Gastroesophageal sphincter (tissue), 3 donors: ENCODE measurements around the gene PERCC1.

Experiments used
- POLR2AphosphoS5 ChIP-seq: sonication (generic); formaldehyde crosslinking; IDR thresholded peaks from one replicate; pipeline ENCODE4 v1.6.1; 2017; ENCODE audit warnings: antibody characterized with exemption
- TF ChIP-seq, protein P1 (sequence below), 4 experiments: fragments of 200-600 bp in 2 of 4; fragments of 450-650 bp in 2 of 4; sonication (generic) in 1 of 4; IDR thresholded peaks; one replicate each; pipeline ENCODE4 v1.5.1; 2017 to 2019; ENCODE audit warnings: antibody characterized with exemption in 4 of 4, mild to moderate bottlenecking in 2 of 4, moderate library complexity in 2 of 4

DNA sequence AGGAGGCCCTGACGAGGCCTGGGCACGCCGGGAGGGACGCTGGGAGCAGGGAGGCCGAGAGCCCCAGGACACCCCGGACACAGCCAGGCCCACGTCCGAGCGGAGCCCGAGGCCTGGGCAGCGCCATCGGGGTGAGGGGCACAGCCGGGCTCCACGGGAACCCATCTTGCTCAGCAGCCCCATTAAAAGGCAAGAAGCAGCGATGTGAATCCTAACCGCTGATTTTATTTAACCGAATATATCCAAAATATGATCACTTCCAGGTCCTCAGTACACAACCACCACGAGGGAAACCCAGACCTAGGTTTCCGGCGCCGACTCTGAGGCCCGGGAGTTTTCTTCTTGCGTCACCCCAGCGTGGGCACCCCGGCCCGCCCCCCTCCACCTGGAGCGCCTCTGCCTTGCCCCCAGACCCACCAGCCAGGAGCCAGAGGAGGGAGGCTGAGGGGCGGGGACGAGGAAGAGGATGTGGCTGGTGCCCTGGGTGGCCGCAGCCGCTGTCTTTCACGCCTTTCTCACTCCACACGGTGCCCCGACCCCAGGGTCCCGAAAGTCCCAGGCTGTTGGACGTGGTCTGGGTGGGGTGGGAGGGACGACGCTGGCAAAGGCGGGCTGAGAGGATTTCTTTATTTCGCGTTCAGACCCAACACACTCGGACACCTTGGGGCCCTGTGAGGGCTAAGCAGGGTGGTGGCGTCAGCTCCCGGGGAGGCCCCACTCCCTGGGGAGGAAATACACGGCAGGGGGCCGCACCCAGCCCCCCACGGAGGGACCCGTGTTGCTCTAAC is 14.0 kb downstream of the PERCC1 start:
- no peak for TF ChIP-seq POLR2AphosphoS5
- TF ChIP-seq, protein P1, sequence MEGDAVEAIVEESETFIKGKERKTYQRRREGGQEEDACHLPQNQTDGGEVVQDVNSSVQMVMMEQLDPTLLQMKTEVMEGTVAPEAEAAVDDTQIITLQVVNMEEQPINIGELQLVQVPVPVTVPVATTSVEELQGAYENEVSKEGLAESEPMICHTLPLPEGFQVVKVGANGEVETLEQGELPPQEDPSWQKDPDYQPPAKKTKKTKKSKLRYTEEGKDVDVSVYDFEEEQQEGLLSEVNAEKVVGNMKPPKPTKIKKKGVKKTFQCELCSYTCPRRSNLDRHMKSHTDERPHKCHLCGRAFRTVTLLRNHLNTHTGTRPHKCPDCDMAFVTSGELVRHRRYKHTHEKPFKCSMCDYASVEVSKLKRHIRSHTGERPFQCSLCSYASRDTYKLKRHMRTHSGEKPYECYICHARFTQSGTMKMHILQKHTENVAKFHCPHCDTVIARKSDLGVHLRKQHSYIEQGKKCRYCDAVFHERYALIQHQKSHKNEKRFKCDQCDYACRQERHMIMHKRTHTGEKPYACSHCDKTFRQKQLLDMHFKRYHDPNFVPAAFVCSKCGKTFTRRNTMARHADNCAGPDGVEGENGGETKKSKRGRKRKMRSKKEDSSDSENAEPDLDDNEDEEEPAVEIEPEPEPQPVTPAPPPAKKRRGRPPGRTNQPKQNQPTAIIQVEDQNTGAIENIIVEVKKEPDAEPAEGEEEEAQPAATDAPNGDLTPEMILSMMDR (IDR thresholded peaks at IDR 0.05), result no peak
